Liver (tissue), 9 donors: ENCODE results near the gene DCDC1. TPM values are rescaled to one million over a fixed set of nuclear protein-coding genes. Genes with fewer than 3 reads are reported as not detected.

Experiments used
- DNase-seq: peaks from one replicate; pipeline ENCODE4 v3.0.0-alpha.2; 2017; ENCODE audit warnings: low spot score
- H3K27ac ChIP-seq, 2 donors: one replicate each; pipeline ENCODE4 v1.7.0; 2013; ENCODE audit warnings: inconsistent platforms in 2 of 2, low read length in 2 of 2, control low read depth in 1 of 2, low read depth in 1 of 2, mild to moderate bottlenecking in 1 of 2
- H3K27me3 ChIP-seq, 4 donors: one replicate each; pipeline versions ENCODE4 v1.6.1 to v1.7.0; 2013; ENCODE audit warnings: low read length in 3 of 4, inconsistent platforms in 1 of 4, mild to moderate bottlenecking in 1 of 4, moderate library complexity in 1 of 4; ENCODE audit not compliant: control insufficient read depth in 4 of 4, insufficient read depth in 4 of 4
- H3K36me3 ChIP-seq, 4 donors: one replicate each; pipeline versions ENCODE4 v1.6.1 to v1.7.0; 2013; ENCODE audit warnings: low read length in 3 of 4, mild to moderate bottlenecking in 3 of 4, low read depth in 1 of 4, moderate library complexity in 1 of 4; ENCODE audit not compliant: control insufficient read depth in 4 of 4, insufficient read depth in 3 of 4
- H3K4me1 ChIP-seq, 4 donors: one replicate each; pipeline versions ENCODE4 v1.6.1 to v1.7.0; 2013; ENCODE audit warnings: low read length in 3 of 4, mild to moderate bottlenecking in 3 of 4, moderate library complexity in 1 of 4; ENCODE audit not compliant: control insufficient read depth in 4 of 4, insufficient read depth in 4 of 4
- H3K4me3 ChIP-seq, 3 donors: one replicate each; pipeline versions ENCODE4 v1.6.1 to v1.7.0; 2013; ENCODE audit warnings: low read length in 3 of 3, control low read depth in 1 of 3, low read depth in 1 of 3, mild to moderate bottlenecking in 1 of 3
- H3K9ac ChIP-seq, 2 donors: one replicate each; pipeline ENCODE4 v1.7.0; 2013; ENCODE audit warnings: low read length in 2 of 2, mild to moderate bottlenecking in 2 of 2, moderate library complexity in 2 of 2, control low read depth in 1 of 2, low read depth in 1 of 2
- H3K9me3 ChIP-seq, 4 donors: one replicate each; pipeline versions ENCODE4 v1.6.1 to v1.7.0; 2013; ENCODE audit warnings: low read length in 3 of 4; ENCODE audit not compliant: control insufficient read depth in 4 of 4
- ATF3 ChIP-seq: IDR thresholded peaks from 2 replicates; pipeline ENCODE4 v1.6.1; 2016; ENCODE audit warnings: antibody characterized with exemption
- CTCF ChIP-seq: fragments of 150-350 bp; IDR thresholded peaks from 2 replicates; pipeline ENCODE4 v1.5.1; 2017; ENCODE audit warnings: improper control_type of control experiment, low read depth, low read length; ENCODE audit not compliant: missing input control
- EGR1 ChIP-seq, 2 donors: IDR thresholded peaks; 2 replicates each; pipeline ENCODE4 v1.6.1; 2016 to 2018; ENCODE audit warnings: antibody characterized with exemption in 2 of 2, low read depth in 2 of 2
- FOXA2 ChIP-seq: IDR thresholded peaks from 2 replicates; pipeline ENCODE4 v1.6.1; 2016; ENCODE audit warnings: antibody characterized with exemption
- GABPA ChIP-seq, 2 donors: IDR thresholded peaks in 1 of 2; conservative IDR thresholded peaks in 1 of 2; 2 replicates each; pipeline ENCODE4 v1.6.1; 2016; ENCODE audit warnings: antibody characterized with exemption in 2 of 2, mild to moderate bottlenecking in 1 of 2, moderate library complexity in 1 of 2
- HNF4A ChIP-seq, 2 donors: conservative IDR thresholded peaks; 2 replicates each; pipeline ENCODE4 v1.6.1; 2016; ENCODE audit warnings: antibody characterized with exemption in 2 of 2, mild to moderate bottlenecking in 2 of 2
- HNF4G ChIP-seq: IDR thresholded peaks from 2 replicates; pipeline ENCODE4 v1.6.1; 2016; ENCODE audit warnings: antibody characterized with exemption
- JUND ChIP-seq, 2 donors: IDR thresholded peaks; 2 replicates each; pipeline ENCODE4 v1.6.1; 2016; ENCODE audit warnings: antibody characterized with exemption in 2 of 2
- MAX ChIP-seq: IDR thresholded peaks from 2 replicates; pipeline ENCODE4 v1.6.1; 2016; ENCODE audit warnings: antibody characterized with exemption
- NR2F2 ChIP-seq: IDR thresholded peaks from 2 replicates; pipeline ENCODE4 v1.6.1; 2016; ENCODE audit warnings: antibody characterized with exemption
- RAD21 ChIP-seq, 2 donors: IDR thresholded peaks; 2 replicates each; pipeline ENCODE4 v1.6.1; 2016; ENCODE audit warnings: antibody characterized with exemption in 2 of 2, mild to moderate bottlenecking in 2 of 2
- REST ChIP-seq: IDR thresholded peaks from 2 replicates; pipeline ENCODE4 v1.6.1; 2016; ENCODE audit warnings: antibody characterized with exemption, mild to moderate bottlenecking
- RXRA ChIP-seq, 2 donors: IDR thresholded peaks; 2 replicates each; pipeline ENCODE4 v1.6.1; 2017 to 2018; ENCODE audit warnings: antibody characterized with exemption in 2 of 2, mild to moderate bottlenecking in 1 of 2
- SP1 ChIP-seq: IDR thresholded peaks from 2 replicates; pipeline ENCODE4 v1.6.1; 2018; ENCODE audit warnings: antibody characterized with exemption, mild to moderate bottlenecking
- TAF1 ChIP-seq: conservative IDR thresholded peaks from 2 replicates; pipeline ENCODE4 v1.6.1; 2016; ENCODE audit warnings: antibody characterized with exemption, mild to moderate bottlenecking
- YY1 ChIP-seq: IDR thresholded peaks from 2 replicates; pipeline ENCODE4 v1.6.1; 2016; ENCODE audit warnings: antibody characterized with exemption, mild to moderate bottlenecking
- ZBTB33 ChIP-seq: IDR thresholded peaks from 2 replicates; pipeline ENCODE4 v1.6.1; 2016; ENCODE audit warnings: antibody characterized with exemption
- WGBS: extraction: QIAGEN DNeasy Blood & Tissue Kit; methylation state at CpG from one replicate; pipeline ENCODE4 v1.1.7; 2013; 5-methylcytosine and 5-hydroxymethylcytosine counted together
- polyA plus RNA-seq, 2 donors: library from polyadenylated mRNA; stranded (reverse) in 1 of 2; unstranded in 1 of 2; fragments of 200-250 nt in 1 of 2; fragments of >200 nt in 1 of 2; fragmentation: Nextera tagmentation in 1 of 2; extraction: Ambion mirVana in 1 of 2; gene quantifications; one replicate each; pipeline versions ENCODE4 v1.2.1 to v1.2.3, GENCODE V29; 2013 to 2015
- total RNA-seq, 2 donors: library from RNA; depleted of rRNA; stranded (reverse); fragments of >200 nt; gene quantifications; one replicate each; pipeline ENCODE4 v1.2.3, GENCODE V29; 2014
- donor health status: healthy.
- donor health status: healthy.
- donor health status: healthy.
- donor health status: healthy.
- donor health status: healthy.

The DCDC1 gene
- total and polyA plus RNA-seq, 4 donors = 0.38 to 3.5 (median 2.0) TPM

GRCh38 chr11:30991802-30992512, 377.6 kb downstream of the DCDC1 start:
- no peak for DNase-seq
- WGBS = 35% methylated on average over 2 of the region's 2 CpGs

More at GRCh38 chr11:30991802-30992512, 377.6 kb downstream of the DCDC1 start:
- no peaks in the 10 kb centered on the region for H3K27me3 ChIP-seq
- H3K9me3 ChIP-seq = no peaks in the 10 kb centered on the region
- H3K4me1 ChIP-seq = peaks cover 0 to 13% (median 7%) of the 10 kb centered on the region in 4 donors
- TF ChIP-seq EGR1 (IDR thresholded peaks at IDR 0.05; ENCODE audit: low read depth in 2 of 2) = no peak
- no peak for TF ChIP-seq NR2F2
- TF ChIP-seq CTCF = no peak
- TF ChIP-seq GABPA (IDR thresholded peaks at IDR 0.05 in 1 of 2, conservative IDR thresholded peaks at IDR 0.05 in 1 of 2) = no peak
- no peak for TF ChIP-seq RAD21 (IDR thresholded peaks at IDR 0.05)
- TF ChIP-seq SP1 = no peak
- TF ChIP-seq REST = no peak
- TF ChIP-seq FOXA2 = no peak
- no peak for TF ChIP-seq HNF4G
- TF ChIP-seq ATF3 = no peak
- no peak for TF ChIP-seq YY1
- no peak for TF ChIP-seq ZBTB33
- TF ChIP-seq MAX = no peak
- TF ChIP-seq JUND (IDR thresholded peaks at IDR 0.05) = no peak
- TF ChIP-seq TAF1 = no peak
- no peak for TF ChIP-seq HNF4A (conservative IDR thresholded peaks at IDR 0.05)
- TF ChIP-seq RXRA (IDR thresholded peaks at IDR 0.05) = no peak
- peak overlapping the region; percentile 44 to 55 (median 45) for H3K4me3 ChIP-seq
- H3K36me3 ChIP-seq = no peaks in the 10 kb centered on the region
- peak overlapping the region; percentile 74 to 84 for H3K27ac ChIP-seq
- H3K9ac ChIP-seq = peak overlapping the region; percentile 4 to 48
